Caco-2 (cell line): Measurements from ENCODE around the gene MAN2A1. TPM values are rescaled to one million over a fixed set of nuclear protein-coding genes. Genes with fewer than 3 reads are reported as not detected.

ENCODE experiments used
- BruUV-seq: library from RNA; stranded (reverse); fragments of 400-500 nt; replicated peaks from 2 replicates; lab custom pipeline; 2021; lab: Mats Ljungman, UMichigan
- CTCF ChIA-PET: fragments of 300-600 bp; sonication (Branson Sonifier 250); formaldehyde crosslinking; loops from one replicate; lab custom pipeline; 2022; ENCODE audit warnings: antibody characterized with exemption; lab: Charles Lee
- POLR2A ChIA-PET: fragments of 300-600 bp; sonication (Branson Sonifier 250); formaldehyde crosslinking; loops from one replicate; lab custom pipeline; 2022; ENCODE audit warnings: antibody characterized with exemption; lab: Charles Lee
- DNase-seq, 2 experiments: peaks; one replicate each; pipeline versions ENCODE4 v3.0.0 to v3.0.0-alpha.2; 2020 to 2022
- H3K27me3 ChIP-seq: replicated peaks from 2 replicates; pipeline ENCODE4 v1.6.0; 2011; ENCODE audit warnings: low read length; ENCODE audit not compliant: control insufficient read depth, insufficient read depth
- H3K36me3 ChIP-seq: 2 replicates; pipeline ENCODE4 v1.5.1; 2011; ENCODE audit warnings: low read length; ENCODE audit not compliant: control insufficient read depth, insufficient read depth
- H3K4me1 ChIP-seq: fragments of 250-450 bp; sonication (Bioruptor Pico); 2 replicates; pipeline ENCODE4 v1.5.1; 2020; ENCODE audit warnings: mild to moderate bottlenecking
- H3K4me3 ChIP-seq: 2 replicates; pipeline ENCODE4 v1.5.1; 2011; ENCODE audit warnings: low read depth, mild to moderate bottlenecking, control low read depth, low read length
- H3K9me3 ChIP-seq: fragments of 250-450 bp; sonication (Bioruptor Pico); 2 replicates; pipeline ENCODE4 v1.5.1; 2020; ENCODE audit warnings: mild to moderate bottlenecking, moderate library complexity
- H3K27ac Mint-ChIP-seq: one replicate; pipeline ENCODE4 v1.8.0; 2022; ENCODE audit warnings: mixed read lengths; ENCODE audit not compliant: unreplicated experiment
- H3K27me3 Mint-ChIP-seq: one replicate; pipeline ENCODE4 v1.8.0; 2022; ENCODE audit warnings: mixed read lengths; ENCODE audit not compliant: insufficient read depth, unreplicated experiment
- H3K36me3 Mint-ChIP-seq: one replicate; pipeline ENCODE4 v1.8.0; 2022; ENCODE audit warnings: mild to moderate bottlenecking, mixed read lengths; ENCODE audit not compliant: insufficient read depth, unreplicated experiment
- H3K4me1 Mint-ChIP-seq: one replicate; pipeline ENCODE4 v1.8.0; 2022; ENCODE audit warnings: low read depth, mixed read lengths; ENCODE audit not compliant: unreplicated experiment
- H3K4me3 Mint-ChIP-seq: one replicate; pipeline ENCODE4 v1.8.0; 2022; ENCODE audit warnings: mild to moderate bottlenecking, moderate library complexity, mixed read lengths; ENCODE audit not compliant: unreplicated experiment
- H3K9me3 Mint-ChIP-seq: one replicate; pipeline ENCODE4 v1.8.0; 2022; ENCODE audit warnings: mixed read lengths; ENCODE audit not compliant: unreplicated experiment
- CTCF ChIP-seq, 2 experiments: fragments of 200-600 bp in 1 of 2; IDR thresholded peaks; 1 replicate in 1 of 2; 2 replicates in 1 of 2; pipeline versions ENCODE4 v1.5.1 to v1.8.0; 2011 to 2022; ENCODE audit warnings: antibody characterized with exemption in 1 of 2, control low read depth in 1 of 2, inconsistent platforms in 1 of 2, low read depth in 1 of 2, low read length in 1 of 2, mild to moderate bottlenecking in 1 of 2, moderate library complexity in 1 of 2; ENCODE audit not compliant: insufficient read depth in 1 of 2, severe bottlenecking in 1 of 2, unreplicated experiment in 1 of 2
- intact Hi-C: fragments of 100-400 bp; cut with micrococcal nuclease; formaldehyde crosslinking; loops from one replicate; pipeline ENCODE4 v1.10.0; 2022; ENCODE audit not compliant: unreplicated experiment
- total RNA-seq: library from RNA; stranded (reverse); gene quantifications from 2 replicates; pipeline ENCODE4 v1.2.3, GENCODE V29; 2022

MAN2A1 gene
- total RNA-seq, 1 experiment from 2014 or later: 57.3 TPM

- CTCF ChIA-PET: no interaction called here
- POLR2A ChIA-PET: no interaction called here
- intact Hi-C loops: no loop called here
These were observed 5.5 kb downstream of the MAN2A1 start for GRCh38 chr5:109695005-109695926.

GRCh38 chr5:109697339-109697738, 7.6 kb downstream of the MAN2A1 start:
- POLR2A ChIA-PET: no interaction called here
- CTCF ChIA-PET: no interaction called here
- BruUV-seq: no TSS peak
- Mint-ChIP-seq H3K27ac (no peak overlapping the region), H3K27me3 (no peaks in the 10 kb centered on the region), H3K4me3 (no peak overlapping the region), H3K4me1 (peaks cover 26% of the 10 kb centered on the region), H3K9me3 (no peaks in the 10 kb centered on the region), H3K36me3 (peaks cover 6% of the 10 kb centered on the region)
- H3K36me3 ChIP-seq: no peaks in the 10 kb centered on the region; the same call in 1 of the 2 replicates
- no peaks in the 10 kb centered on the region for H3K27me3 ChIP-seq
- no peaks in the 10 kb centered on the region for H3K9me3 ChIP-seq
- no peak for TF ChIP-seq CTCF (IDR thresholded peaks at IDR 0.05; ENCODE audit: insufficient read depth in 1 of 2, low read depth in 1 of 2, low read length in 1 of 2, severe bottlenecking in 1 of 2, unreplicated experiment in 1 of 2)
- no peak for DNase-seq
- intact Hi-C loops: no loop called here
- H3K4me1 ChIP-seq: no peaks in the 10 kb centered on the region
- H3K4me3 ChIP-seq: no peak overlapping the region

More at GRCh38 chr5:109695005-109695926, 5.5 kb downstream of the MAN2A1 start:
- Mint-ChIP-seq H3K4me1 (peaks cover 32% of the 10 kb centered on the region), H3K9me3 (no peaks in the 10 kb centered on the region), H3K36me3 (no peaks in the 10 kb centered on the region), H3K27ac (no peak overlapping the region), H3K27me3 (no peaks in the 10 kb centered on the region), H3K4me3 (no peak overlapping the region)
- no TSS peak for BruUV-seq
- DNase-seq: no peak
- H3K27me3 ChIP-seq: no peaks in the 10 kb centered on the region
- no peaks in the 10 kb centered on the region for H3K9me3 ChIP-seq
- no peaks in the 10 kb centered on the region for H3K36me3 ChIP-seq
- 0 out of 2 replicates have a peak, but pooled peaks cover 6% of the 10 kb centered on the region for H3K4me1 ChIP-seq
- no peak overlapping the region for H3K4me3 ChIP-seq
- no peak for TF ChIP-seq CTCF (IDR thresholded peaks at IDR 0.05; ENCODE audit: insufficient read depth in 1 of 2, low read depth in 1 of 2, low read length in 1 of 2, severe bottlenecking in 1 of 2, unreplicated experiment in 1 of 2)

GRCh38 chr5:109700516-109701153, 10.9 kb downstream of the MAN2A1 start:
- DNase-seq: no peak
- no peaks in the 10 kb centered on the region for H3K27me3 ChIP-seq
- peaks cover 7% of the 10 kb centered on the region for H3K4me1 ChIP-seq
- CTCF ChIA-PET: no interaction called here
- Mint-ChIP-seq H3K36me3 (peaks cover 6% of the 10 kb centered on the region), H3K27ac (no peak overlapping the region), H3K4me3 (no peak overlapping the region), H3K27me3 (no peaks in the 10 kb centered on the region), H3K4me1 (peaks cover 23% of the 10 kb centered on the region), H3K9me3 (no peaks in the 10 kb centered on the region)
- no peak overlapping the region for H3K4me3 ChIP-seq
- no peaks in the 10 kb centered on the region; the same call in 1 of the 2 replicates for H3K36me3 ChIP-seq
- H3K9me3 ChIP-seq: no peaks in the 10 kb centered on the region
- intact Hi-C loops: loop anchor here (1.0 kb wide), 1 partner anchor 9 kb away; no protein-coding TSS in a partner anchor
- POLR2A ChIA-PET: no interaction called here
- no TSS peak for BruUV-seq
- TF ChIP-seq CTCF (IDR thresholded peaks at IDR 0.05; ENCODE audit: insufficient read depth in 1 of 2, low read depth in 1 of 2, low read length in 1 of 2, severe bottlenecking in 1 of 2, unreplicated experiment in 1 of 2): no peak
